Measurements from ENCODE around the gene SBNO2.
"Not testable (repeated sequence)": the region's sequence is repeated elsewhere in the genome, so short reads cannot be mapped to it uniquely, and the experiment has no call there.

SBNO2 gene

DNA sequence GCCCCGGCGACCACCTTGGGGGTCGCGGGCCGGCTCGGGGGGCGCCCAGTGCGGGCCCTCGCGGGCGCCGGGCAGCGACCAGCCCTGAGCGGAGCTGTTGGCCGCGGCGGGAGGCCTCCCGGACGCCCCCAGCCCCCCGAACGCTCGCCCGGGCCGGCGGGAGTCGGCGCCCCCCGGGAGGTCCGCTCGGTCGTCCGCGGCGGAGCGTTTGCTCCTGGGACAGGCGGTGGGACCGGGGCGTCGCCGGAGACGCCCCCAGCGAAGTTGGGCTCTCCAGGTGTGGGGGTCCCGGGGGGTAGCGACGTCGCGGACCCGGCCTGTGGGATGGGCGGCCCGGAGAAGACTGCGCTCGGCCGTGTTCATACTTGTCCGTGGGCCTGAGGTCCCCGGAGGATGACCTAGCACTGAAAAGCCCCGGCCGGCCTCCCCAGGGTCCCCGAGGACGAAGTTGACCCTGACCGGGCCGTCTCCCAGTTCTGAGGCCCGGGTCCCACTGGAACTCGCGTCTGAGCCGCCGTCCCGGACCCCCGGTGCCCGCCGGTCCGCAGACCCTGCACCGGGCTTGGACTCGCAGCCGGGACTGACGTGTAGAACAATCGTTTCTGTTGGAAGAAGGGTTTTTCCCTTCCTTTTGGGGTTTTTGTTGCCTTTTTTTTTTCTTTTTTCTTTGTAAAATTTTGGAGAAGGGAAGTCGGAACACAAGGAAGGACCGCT, 32.2 kb upstream of the SBNO2 start:
- no peaks in the 10 kb centered on the region for H3K9me3 ChIP-seq (ENCODE audit: insufficient read depth, low read length)
- peaks cover 17% of the 10 kb centered on the region for H3K4me1 ChIP-seq (ENCODE audit: insufficient read depth, insufficient read length)
- peaks cover 3% of the 10 kb centered on the region for H3K27me3 ChIP-seq (ENCODE audit: insufficient read depth, insufficient read length)
- TF ChIP-seq ZNF274 (IDR thresholded peaks at IDR 0.05; ENCODE audit: low read depth, low read length) (no peak), YY1 (IDR thresholded peaks at IDR 0.05; ENCODE audit: insufficient read depth, insufficient read length) (no peak), SUZ12 (IDR thresholded peaks at IDR 0.05; ENCODE audit: extremely low read depth, insufficient read depth, insufficient read length) (no peak)
- H3K4me3 ChIP-seq (ENCODE audit: insufficient read length, low read depth): peak overlapping the region; percentile 73
- peak overlapping the region; percentile 93 for H3K9ac ChIP-seq (ENCODE audit: insufficient read length, low read depth)
- peaks cover 36% of the 10 kb centered on the region for H3K36me3 ChIP-seq (ENCODE audit: insufficient read depth, insufficient read length, low read length)
- no peak for DNase-seq (ENCODE audit: low read depth, low spot score)

DNA sequence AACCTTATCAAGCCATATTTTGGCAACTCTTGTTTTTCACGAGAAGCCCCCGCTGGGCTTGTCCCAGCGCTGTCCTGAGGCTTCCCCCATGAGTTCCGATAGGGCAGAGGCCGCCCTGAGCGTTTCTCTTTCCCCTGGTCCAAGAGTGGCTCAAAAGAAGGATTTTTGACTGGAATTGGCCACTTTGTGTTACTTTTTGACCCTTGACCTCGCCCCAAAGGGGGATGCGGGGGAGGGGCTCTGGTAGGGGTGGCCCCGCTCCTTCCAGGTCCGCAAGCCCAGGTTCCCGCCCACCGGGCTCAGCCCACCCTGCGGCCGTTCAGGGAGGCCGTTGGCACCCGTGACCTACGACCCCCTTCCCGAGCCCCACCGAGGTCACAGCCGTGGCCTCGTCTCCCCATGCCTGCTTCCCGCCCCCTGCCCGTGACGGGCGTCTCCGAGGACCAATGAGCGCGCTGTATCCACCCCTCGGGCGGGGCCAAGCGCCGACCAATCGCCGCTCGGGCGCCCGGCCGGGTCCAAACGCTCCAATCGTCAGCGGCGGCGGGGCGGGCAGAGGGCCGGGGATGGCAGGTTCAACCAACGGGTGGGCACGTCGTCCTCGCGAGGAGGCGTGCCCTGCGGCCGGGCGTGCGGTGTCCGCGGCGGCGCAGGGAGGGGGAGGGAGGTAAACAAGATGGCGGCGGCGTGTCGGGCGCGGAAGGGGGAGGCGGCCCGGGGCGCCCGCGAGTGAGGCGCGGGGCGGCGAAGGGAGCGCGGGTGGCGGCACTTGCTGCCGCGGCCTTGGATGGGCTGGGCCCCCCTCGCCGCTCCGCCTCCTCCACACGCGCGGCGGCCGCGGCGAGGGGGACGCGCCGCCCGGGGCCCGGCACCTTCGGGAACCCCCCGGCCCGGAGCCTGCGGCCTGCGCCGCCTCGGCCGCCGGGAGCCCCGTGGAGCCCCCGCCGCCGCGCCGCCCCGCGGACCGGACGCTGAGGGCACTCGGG, 31.3 kb upstream of the SBNO2 start, which contains the start of gene STK11:
Gene STK11 (plus strand): TSS at position 665 of the 986 bp plus-strand sequence. CDS start 1,136 bp downstream, outside the sequence.
- Histone ChIP-seq H3K4me3 (ENCODE audit: insufficient read length, low read depth) (peak within 1 kb of the TSS; percentile 73), H3K9me3 (ENCODE audit: insufficient read depth, low read length) (no peaks in the 10 kb centered on the region), H3K27me3 (ENCODE audit: insufficient read depth, insufficient read length) (peaks cover 3% of the 10 kb centered on the region), H3K4me1 (ENCODE audit: insufficient read depth, insufficient read length) (peaks cover 16% of the 10 kb centered on the region), H3K9ac (ENCODE audit: insufficient read length, low read depth) (peak within 1 kb of the TSS; percentile 93), H3K36me3 (ENCODE audit: insufficient read depth, insufficient read length, low read length) (peaks cover 28% of the 10 kb centered on the region)
- peak; percentile 77 for TF ChIP-seq YY1 (IDR thresholded peaks at IDR 0.05; ENCODE audit: insufficient read depth, insufficient read length)
- no peak for TF ChIP-seq ZNF274 (IDR thresholded peaks at IDR 0.05; ENCODE audit: low read depth, low read length)
- DNase-seq (ENCODE audit: low read depth, low spot score): peak; percentile 95

DNA sequence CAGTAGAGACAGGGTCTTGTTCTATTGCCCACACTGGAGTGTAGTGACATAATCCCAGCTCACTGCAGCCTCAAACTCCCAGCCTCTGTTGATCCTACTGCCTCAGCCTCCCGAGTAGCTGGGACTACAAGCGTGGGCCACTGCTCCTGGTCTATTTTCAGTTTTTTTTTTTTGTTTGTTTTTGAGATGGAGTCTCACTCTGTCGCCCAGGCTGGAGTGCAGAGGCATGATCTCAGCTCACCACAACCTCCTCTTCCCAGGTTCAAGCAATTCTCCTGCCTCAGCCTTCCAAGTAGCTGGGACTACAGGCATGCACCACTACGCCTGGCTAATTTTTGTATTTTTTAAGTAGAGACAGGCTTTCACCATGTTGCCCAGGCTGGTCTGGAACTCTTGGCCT, 26.5 kb upstream of the SBNO2 start:
- H3K4me3 ChIP-seq (ENCODE audit: insufficient read length, low read depth); H3K9ac ChIP-seq (ENCODE audit: insufficient read length, low read depth); DNase-seq (ENCODE audit: low read depth, low spot score); H3K4me1 ChIP-seq (ENCODE audit: insufficient read depth, insufficient read length); H3K36me3 ChIP-seq (ENCODE audit: insufficient read depth, insufficient read length, low read length); H3K9me3 ChIP-seq (ENCODE audit: insufficient read depth, low read length); H3K27me3 ChIP-seq (ENCODE audit: insufficient read depth, insufficient read length): not testable (repeated sequence)

DNA sequence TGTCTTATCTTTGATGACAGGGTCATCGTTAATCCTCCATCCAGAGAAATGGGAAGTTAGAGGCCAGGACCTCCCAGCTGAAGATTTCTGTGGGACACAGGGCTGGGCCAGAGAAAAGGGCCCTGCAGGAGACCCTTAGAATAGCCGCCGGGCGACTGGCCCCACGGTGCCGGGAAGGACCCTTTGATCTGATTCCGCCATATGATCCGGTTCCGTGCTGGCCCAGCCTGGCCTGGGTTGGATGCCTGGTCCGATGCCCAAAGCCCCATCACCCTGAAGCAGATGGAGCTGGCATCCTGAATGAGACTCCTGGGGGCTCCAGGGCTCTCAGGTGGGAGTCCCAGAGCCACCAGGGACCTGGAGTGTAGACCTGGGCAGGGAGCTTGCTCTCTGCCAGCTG, 25.5 kb upstream of the SBNO2 start:
- no peak overlapping the region for H3K4me3 ChIP-seq (ENCODE audit: insufficient read length, low read depth)
- DNase-seq (ENCODE audit: low read depth, low spot score): no peak
- H3K4me1 ChIP-seq (ENCODE audit: insufficient read depth, insufficient read length): no peaks in the 10 kb centered on the region
- TF ChIP-seq ZNF274 (IDR thresholded peaks at IDR 0.05; ENCODE audit: low read depth, low read length) (no peak), SUZ12 (IDR thresholded peaks at IDR 0.05; ENCODE audit: extremely low read depth, insufficient read depth, insufficient read length) (no peak), YY1 (IDR thresholded peaks at IDR 0.05; ENCODE audit: insufficient read depth, insufficient read length) (no peak)
- H3K9ac ChIP-seq (ENCODE audit: insufficient read length, low read depth): no peak overlapping the region
- no peaks in the 10 kb centered on the region for H3K36me3 ChIP-seq (ENCODE audit: insufficient read depth, insufficient read length, low read length)
- no peaks in the 10 kb centered on the region for H3K9me3 ChIP-seq (ENCODE audit: insufficient read depth, low read length)
- no peaks in the 10 kb centered on the region for H3K27me3 ChIP-seq (ENCODE audit: insufficient read depth, insufficient read length)

- Histone ChIP-seq H3K36me3 (ENCODE audit: insufficient read depth, insufficient read length, low read length) (no peaks in the 10 kb centered on the region), H3K27me3 (ENCODE audit: insufficient read depth, insufficient read length) (no peaks in the 10 kb centered on the region), H3K9ac (ENCODE audit: insufficient read length, low read depth) (no peak overlapping the region), H3K4me1 (ENCODE audit: insufficient read depth, insufficient read length) (peaks cover 5% of the 10 kb centered on the region), H3K9me3 (ENCODE audit: insufficient read depth, low read length) (no peaks in the 10 kb centered on the region), H3K4me3 (ENCODE audit: insufficient read length, low read depth) (no peak overlapping the region)
- TF ChIP-seq ZNF274 (IDR thresholded peaks at IDR 0.05; ENCODE audit: low read depth, low read length) (no peak), SUZ12 (IDR thresholded peaks at IDR 0.05; ENCODE audit: extremely low read depth, insufficient read depth, insufficient read length) (no peak), YY1 (IDR thresholded peaks at IDR 0.05; ENCODE audit: insufficient read depth, insufficient read length) (no peak)
- no peak for DNase-seq (ENCODE audit: low read depth, low spot score)
Measured at GRCh38 chr19:1189419-1189818, 15.4 kb upstream of the SBNO2 start.

DNA sequence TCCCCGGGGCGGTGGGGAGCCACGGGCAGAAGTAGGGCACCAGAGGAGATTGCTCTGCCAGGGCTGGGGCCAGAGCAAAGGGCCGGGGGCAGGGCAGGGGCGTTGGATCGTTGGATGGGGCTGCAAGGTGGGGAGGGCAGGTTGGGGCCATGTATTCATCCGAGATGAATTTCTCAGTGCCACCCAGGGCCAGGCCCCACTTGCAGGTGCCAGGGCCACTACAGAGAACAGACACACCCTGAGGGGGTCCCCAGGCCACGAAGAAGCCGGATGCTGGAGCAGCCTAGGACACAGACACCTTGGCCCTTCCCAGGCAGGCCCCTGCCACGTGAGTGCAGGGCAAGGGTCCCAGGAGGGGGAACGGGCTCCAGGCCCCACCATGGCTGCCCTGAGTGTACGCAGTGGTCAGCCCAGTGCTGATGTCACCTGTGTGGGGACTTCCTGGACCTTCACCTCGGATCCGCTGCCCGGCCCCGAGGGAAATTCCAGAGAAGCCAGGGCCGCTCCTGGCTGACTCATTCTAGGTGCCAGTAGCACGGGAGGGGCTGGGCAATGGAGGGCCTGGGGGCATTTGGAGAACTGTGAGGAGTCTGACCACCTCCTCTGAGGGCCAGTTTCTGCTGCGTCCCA, 9.6 kb upstream of the SBNO2 start:
- Histone ChIP-seq H3K9ac (ENCODE audit: insufficient read length, low read depth) (peak overlapping the region; percentile 57), H3K4me1 (ENCODE audit: insufficient read depth, insufficient read length) (peaks cover 15% of the 10 kb centered on the region), H3K4me3 (ENCODE audit: insufficient read length, low read depth) (no peak overlapping the region)

DNA sequence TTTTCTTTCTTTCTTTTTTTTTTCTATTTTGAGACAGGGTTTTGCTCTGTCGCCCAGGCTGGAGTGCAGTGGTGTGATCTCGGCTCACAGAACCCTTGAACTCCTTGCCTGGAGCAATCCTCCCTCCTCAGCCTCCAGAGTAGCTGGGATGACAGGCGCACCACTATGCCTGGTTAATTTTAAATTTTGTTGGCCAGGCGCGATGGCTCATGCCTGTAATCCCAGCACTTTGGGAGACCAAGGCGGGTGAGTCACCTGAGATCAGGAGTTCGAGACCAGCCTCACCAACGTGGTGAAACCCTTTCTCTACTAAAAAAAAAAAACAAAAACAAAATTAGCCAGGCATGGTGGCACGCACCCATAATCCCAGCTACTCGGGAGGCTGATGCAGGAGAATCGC, 8.7 kb upstream of the SBNO2 start:
- Histone ChIP-seq H3K36me3 (ENCODE audit: insufficient read depth, insufficient read length, low read length) (no peaks in the 10 kb centered on the region), H3K9me3 (ENCODE audit: insufficient read depth, low read length) (no peaks in the 10 kb centered on the region), H3K4me1 (ENCODE audit: insufficient read depth, insufficient read length) (peaks cover 15% of the 10 kb centered on the region), H3K27me3 (ENCODE audit: insufficient read depth, insufficient read length) (no peaks in the 10 kb centered on the region), H3K4me3 (ENCODE audit: insufficient read length, low read depth) (no peak overlapping the region), H3K9ac (ENCODE audit: insufficient read length, low read depth) (no peak overlapping the region)
- TF ChIP-seq ZNF274 (IDR thresholded peaks at IDR 0.05; ENCODE audit: low read depth, low read length) (no peak), YY1 (IDR thresholded peaks at IDR 0.05; ENCODE audit: insufficient read depth, insufficient read length) (no peak), SUZ12 (IDR thresholded peaks at IDR 0.05; ENCODE audit: extremely low read depth, insufficient read depth, insufficient read length) (no peak)
- DNase-seq (ENCODE audit: low read depth, low spot score): no peak

More for the DNA sequence above, 9.6 kb upstream of the SBNO2 start:
- DNase-seq (ENCODE audit: low read depth, low spot score): no peak
- TF ChIP-seq ZNF274 (IDR thresholded peaks at IDR 0.05; ENCODE audit: low read depth, low read length) (no peak), SUZ12 (IDR thresholded peaks at IDR 0.05; ENCODE audit: extremely low read depth, insufficient read depth, insufficient read length) (no peak), YY1 (IDR thresholded peaks at IDR 0.05; ENCODE audit: insufficient read depth, insufficient read length) (no peak)
- Histone ChIP-seq H3K9me3 (ENCODE audit: insufficient read depth, low read length) (no peaks in the 10 kb centered on the region), H3K36me3 (ENCODE audit: insufficient read depth, insufficient read length, low read length) (no peaks in the 10 kb centered on the region), H3K27me3 (ENCODE audit: insufficient read depth, insufficient read length) (no peaks in the 10 kb centered on the region)

All from NT2/D1 (cell line).